Gastroesophageal sphincter (tissue), 4 donors: ENCODE measurements around the gene DLX6. TPM values are rescaled to one million over a fixed set of nuclear protein-coding genes. Genes with fewer than 3 reads are reported as not detected.

Experiments used
- ATAC-seq: fragments of 150-250 bp; one replicate; pipeline ENCODE4 v1.9.1; 2016; ENCODE audit warnings: mild to moderate bottlenecking, moderate library complexity
- H3K27ac ChIP-seq, 4 donors: fragments of 200-600 bp; sonication (generic) in 3 of 4; 1 replicate in 3 of 4; 2 replicates in 1 of 4; pipeline ENCODE4 v1.5.1; 2016 to 2019
- H3K27me3 ChIP-seq: fragments of 200-600 bp; sonication (generic); one replicate; pipeline ENCODE4 v1.5.1; 2019
- H3K36me3 ChIP-seq, 2 donors: fragments of 200-600 bp; sonication (generic); one replicate each; pipeline ENCODE4 v1.5.1; 2019; ENCODE audit warnings: control low read depth in 1 of 2
- H3K4me1 ChIP-seq, 3 donors: fragments of 200-600 bp; sonication (generic); 1 replicate in 2 of 3; 2 replicates in 1 of 3; pipeline ENCODE4 v1.5.1; 2016 to 2019; ENCODE audit warnings: control low read depth in 2 of 3
- H3K4me3 ChIP-seq, 2 donors: fragments of 200-600 bp; sonication (generic); one replicate each; pipeline ENCODE4 v1.5.1; 2019; ENCODE audit warnings: mild to moderate bottlenecking in 1 of 2, moderate library complexity in 1 of 2
- H3K9me3 ChIP-seq, 3 donors: fragments of 200-600 bp; sonication (generic); one replicate each; pipeline ENCODE4 v1.5.1; 2017 to 2019; ENCODE audit warnings: control low read depth in 2 of 3
- EP300 ChIP-seq: sonication (generic); formaldehyde crosslinking; IDR thresholded peaks from one replicate; pipeline ENCODE4 v1.6.1; 2017; ENCODE audit warnings: antibody characterized with exemption, mild to moderate bottlenecking
- POLR2A ChIP-seq, 2 donors: fragments of 450-650 bp; IDR thresholded peaks; one replicate each; pipeline ENCODE4 v1.6.1; 2017; ENCODE audit warnings: antibody characterized with exemption in 2 of 2, mild to moderate bottlenecking in 2 of 2, moderate library complexity in 1 of 2
- POLR2AphosphoS5 ChIP-seq: sonication (generic); formaldehyde crosslinking; IDR thresholded peaks from one replicate; pipeline ENCODE4 v1.6.1; 2017; ENCODE audit warnings: antibody characterized with exemption
- WGBS, 2 donors: methylation state at CpG; one replicate each; pipeline ENCODE4 v1.1.5; 2018; ENCODE audit warnings: low coverage in 1 of 2; 5-methylcytosine and 5-hydroxymethylcytosine counted together
- total RNA-seq, 4 donors: library from RNA; depleted of rRNA; stranded (reverse); fragments of >200 nt; gene quantifications; one replicate each; pipeline ENCODE4 v1.1.0, GENCODE V29; 2016
- TF ChIP-seq, protein P1 (sequence below), 4 experiments: fragments of 200-600 bp in 2 of 4; fragments of 450-650 bp in 2 of 4; sonication (generic) in 1 of 4; IDR thresholded peaks; one replicate each; pipeline ENCODE4 v1.5.1; 2017 to 2019; ENCODE audit warnings: antibody characterized with exemption in 4 of 4, mild to moderate bottlenecking in 2 of 4, moderate library complexity in 2 of 4

Gene DLX6
- total RNA-seq, 4 donors from 2014 or later = 0.12 to 0.13 TPM; not detected in 2

DNA sequence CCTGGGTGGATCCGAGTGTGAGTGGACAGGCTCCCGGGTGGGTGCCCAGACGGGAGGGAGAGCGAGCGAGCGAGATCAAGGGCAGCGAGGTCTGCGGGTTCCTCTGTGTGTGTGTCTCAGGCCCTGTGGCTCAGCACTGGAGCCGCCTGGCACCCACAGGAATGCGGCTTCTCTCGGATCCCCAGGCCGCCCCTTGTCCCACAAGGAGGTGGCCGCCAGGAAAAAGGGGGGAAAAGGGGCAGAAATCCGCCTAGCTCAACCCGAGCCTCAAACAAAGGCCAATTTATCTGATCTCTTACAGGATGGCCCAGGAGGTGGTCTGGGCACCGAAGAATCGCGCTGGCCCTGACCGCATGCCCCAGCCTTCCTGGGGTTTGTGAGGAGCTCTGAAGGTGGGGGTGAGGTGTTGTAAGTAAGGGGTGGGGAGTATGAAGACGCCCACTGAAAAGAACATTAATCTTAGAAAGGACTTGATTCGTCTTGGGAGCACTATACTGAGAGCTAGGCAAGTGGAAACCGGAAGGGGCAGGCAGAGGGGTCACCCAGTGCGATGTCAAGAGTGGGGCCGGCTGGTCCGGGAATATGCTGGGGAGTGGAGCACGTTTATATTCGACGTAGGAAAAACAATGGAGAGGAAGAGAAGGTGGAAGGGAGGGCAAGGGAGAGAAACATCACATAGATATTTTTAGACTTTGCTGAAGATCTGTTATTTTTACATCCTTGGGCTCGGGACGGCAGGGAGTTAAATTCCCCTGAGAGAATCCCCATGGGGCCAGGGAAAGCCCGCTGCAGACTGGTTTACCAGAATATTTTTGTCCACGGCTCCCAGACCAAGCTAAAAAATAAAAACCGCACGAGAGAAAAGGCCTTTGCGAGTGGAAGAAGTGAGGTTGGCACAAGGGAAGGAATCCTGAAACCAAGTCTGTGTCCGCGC is 12.1 kb downstream of the DLX6 start:
- no peak for TF ChIP-seq POLR2A (IDR thresholded peaks at IDR 0.05)
- TF ChIP-seq POLR2AphosphoS5 = no peak
- Histone ChIP-seq H3K4me1 (peaks cover 0 to 47% (median 18%) of the 10 kb centered on the region in 3 donors), H3K27ac (no peak overlapping the region), H3K36me3 (no peaks in the 10 kb centered on the region), H3K4me3 (no peak overlapping the region), H3K9me3 (peaks cover 0 to 6% (median 0%) of the 10 kb centered on the region in 3 donors), H3K27me3 (peaks cover 100% of the 10 kb centered on the region)
- WGBS, 2 donors = 3 to 7% methylated on average over 13 to 24 of the region's 37 CpGs
- ATAC-seq = no peak

DNA sequence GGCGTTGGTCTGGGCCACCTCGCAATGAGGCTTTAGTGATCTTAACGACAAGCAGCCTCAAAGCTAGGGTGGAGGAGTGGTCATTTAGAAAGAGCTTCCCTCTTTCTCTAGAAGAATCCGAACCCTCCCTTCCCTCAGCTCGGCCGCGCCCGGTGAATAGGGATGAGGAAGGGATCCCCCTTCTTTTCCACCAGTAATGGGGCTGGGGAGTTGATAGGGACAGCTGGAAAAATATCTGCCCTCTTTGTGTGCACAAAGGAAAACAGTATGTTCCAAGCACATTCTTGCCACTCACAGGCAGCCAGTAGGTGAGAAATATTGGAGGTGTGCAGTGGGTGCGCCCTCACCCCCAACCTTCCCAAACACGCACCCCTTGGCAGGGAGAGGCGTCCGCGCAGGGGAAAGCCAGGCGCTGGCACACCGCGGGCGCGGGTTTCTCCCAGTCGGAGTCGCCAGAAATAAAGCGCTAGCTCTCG is 12.8 kb downstream of the DLX6 start:
- H3K27ac ChIP-seq = no peak overlapping the region
- peaks cover 0 to 54% (median 21%) of the 10 kb centered on the region in 3 donors for H3K4me1 ChIP-seq
- no peak overlapping the region for H3K4me3 ChIP-seq
- no peak for ATAC-seq
- H3K36me3 ChIP-seq = no peaks in the 10 kb centered on the region
- TF ChIP-seq POLR2A (IDR thresholded peaks at IDR 0.05) = no peak
- TF ChIP-seq, protein P1, sequence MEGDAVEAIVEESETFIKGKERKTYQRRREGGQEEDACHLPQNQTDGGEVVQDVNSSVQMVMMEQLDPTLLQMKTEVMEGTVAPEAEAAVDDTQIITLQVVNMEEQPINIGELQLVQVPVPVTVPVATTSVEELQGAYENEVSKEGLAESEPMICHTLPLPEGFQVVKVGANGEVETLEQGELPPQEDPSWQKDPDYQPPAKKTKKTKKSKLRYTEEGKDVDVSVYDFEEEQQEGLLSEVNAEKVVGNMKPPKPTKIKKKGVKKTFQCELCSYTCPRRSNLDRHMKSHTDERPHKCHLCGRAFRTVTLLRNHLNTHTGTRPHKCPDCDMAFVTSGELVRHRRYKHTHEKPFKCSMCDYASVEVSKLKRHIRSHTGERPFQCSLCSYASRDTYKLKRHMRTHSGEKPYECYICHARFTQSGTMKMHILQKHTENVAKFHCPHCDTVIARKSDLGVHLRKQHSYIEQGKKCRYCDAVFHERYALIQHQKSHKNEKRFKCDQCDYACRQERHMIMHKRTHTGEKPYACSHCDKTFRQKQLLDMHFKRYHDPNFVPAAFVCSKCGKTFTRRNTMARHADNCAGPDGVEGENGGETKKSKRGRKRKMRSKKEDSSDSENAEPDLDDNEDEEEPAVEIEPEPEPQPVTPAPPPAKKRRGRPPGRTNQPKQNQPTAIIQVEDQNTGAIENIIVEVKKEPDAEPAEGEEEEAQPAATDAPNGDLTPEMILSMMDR (IDR thresholded peaks at IDR 0.05) = no peak
- no peak for TF ChIP-seq POLR2AphosphoS5
- no peak for TF ChIP-seq EP300
- H3K9me3 ChIP-seq = peaks cover 0 to 3% (median 0%) of the 10 kb centered on the region in 3 donors
- WGBS, 2 donors = 0 to 3% methylated on average over 4 to 18 of the region's 22 CpGs
- peaks cover 100% of the 10 kb centered on the region for H3K27me3 ChIP-seq

DNA sequence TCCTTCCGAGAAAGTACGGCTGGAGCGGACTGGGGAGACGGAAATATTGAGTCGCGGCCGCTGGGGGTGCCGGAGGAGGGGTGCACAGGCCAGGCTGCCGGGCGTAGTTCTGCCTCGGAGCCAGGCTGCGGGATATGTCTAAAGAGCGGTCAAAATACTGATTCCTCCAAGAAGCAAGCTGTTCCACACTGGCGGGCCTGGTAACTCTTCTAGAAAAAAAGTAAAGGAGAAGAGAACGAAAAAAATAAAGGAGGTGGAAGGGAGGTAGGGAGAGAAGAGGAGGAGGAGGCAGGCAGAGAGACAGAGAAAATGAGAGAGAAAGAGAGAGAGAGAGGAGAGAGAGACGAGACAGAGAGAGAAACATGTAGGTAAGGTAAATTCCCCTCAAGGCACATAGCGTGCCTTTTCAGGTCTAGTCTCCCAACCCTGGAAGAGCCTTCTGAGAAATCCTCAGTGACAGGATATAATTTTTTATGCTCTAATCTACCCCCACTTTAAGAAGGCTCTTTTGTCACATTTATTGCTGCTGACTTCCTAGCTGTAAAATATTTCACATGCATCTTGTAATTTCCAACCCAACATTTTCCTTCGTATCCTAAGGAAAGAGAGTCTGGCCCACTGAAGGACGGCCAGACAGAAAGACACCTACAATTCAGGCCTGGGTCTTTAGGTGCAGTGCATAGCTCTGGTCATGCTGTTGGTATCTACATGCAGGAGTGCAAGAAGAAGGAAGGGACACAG is 13.6 kb downstream of the DLX6 start:
- TF ChIP-seq, protein P1 (IDR thresholded peaks at IDR 0.05) = no peak
- TF ChIP-seq EP300 = no peak
- TF ChIP-seq POLR2AphosphoS5 = no peak
- no peak for TF ChIP-seq POLR2A (IDR thresholded peaks at IDR 0.05)
- Histone ChIP-seq H3K27me3 (peaks cover 100% of the 10 kb centered on the region), H3K4me3 (no peak overlapping the region), H3K4me1 (peaks cover 0 to 62% (median 24%) of the 10 kb centered on the region in 3 donors), H3K27ac (no peak overlapping the region), H3K9me3 (no peaks in the 10 kb centered on the region), H3K36me3 (no peaks in the 10 kb centered on the region)
- 9 to 14% methylated on average over 7 to 9 of the region's 19 CpGs for WGBS, 2 donors
- ATAC-seq = no peak

DNA sequence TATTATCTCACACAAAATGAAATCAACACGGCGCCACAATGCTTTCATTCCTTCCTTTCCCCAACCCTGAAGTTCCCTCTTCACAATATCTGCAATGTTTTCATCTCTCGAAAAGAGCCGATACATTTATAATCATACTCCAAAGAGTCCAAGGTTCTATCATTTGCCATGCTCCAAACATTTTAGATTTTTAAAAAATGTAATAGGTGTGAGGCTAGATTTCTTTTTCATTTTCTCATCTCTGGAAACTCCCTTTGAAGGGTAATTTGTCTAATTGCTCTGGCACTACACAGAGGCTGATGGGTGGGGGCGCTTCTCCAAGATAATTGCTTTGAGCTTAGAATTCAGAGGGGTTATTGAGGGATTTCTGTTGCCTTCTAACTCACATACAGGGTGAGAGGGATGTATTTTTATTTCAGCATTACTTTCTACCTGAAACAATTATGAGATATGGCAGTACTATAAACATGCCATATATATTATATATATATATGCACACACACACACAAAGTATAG is 14.4 kb downstream of the DLX6 start:
- WGBS, 2 donors = 8 to 16% methylated on average over 5 of the region's 5 CpGs
- no peak overlapping the region for H3K4me3 ChIP-seq
- no peak overlapping the region for H3K27ac ChIP-seq
- no peaks in the 10 kb centered on the region for H3K9me3 ChIP-seq
- no peak for TF ChIP-seq POLR2A (IDR thresholded peaks at IDR 0.05)
- no peaks in the 10 kb centered on the region for H3K36me3 ChIP-seq
- peaks cover 100% of the 10 kb centered on the region for H3K27me3 ChIP-seq
- no peak for ATAC-seq
- H3K4me1 ChIP-seq = peaks cover 0 to 70% (median 24%) of the 10 kb centered on the region in 3 donors

DNA sequence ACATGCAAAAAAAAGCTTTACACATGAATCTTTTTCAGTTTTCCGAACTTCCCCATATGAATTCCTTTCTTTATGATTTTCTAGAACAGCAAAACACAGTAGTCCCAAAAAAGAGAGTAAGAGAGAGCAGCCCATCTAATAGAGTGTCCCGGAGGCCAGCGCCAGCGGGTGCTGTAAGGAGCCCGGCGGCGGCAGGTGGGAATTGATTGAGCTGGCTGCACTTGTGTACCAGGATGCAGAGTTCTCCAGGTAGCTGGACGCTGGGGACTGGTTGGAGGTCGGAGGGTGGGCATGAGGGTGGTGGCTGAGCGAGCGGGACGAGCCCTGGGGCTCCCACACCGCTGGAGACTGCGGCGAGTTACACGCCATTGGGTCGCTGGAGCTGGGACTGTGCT is 15.2 kb downstream of the DLX6 start:
- ATAC-seq = no peak
- Histone ChIP-seq H3K27ac (no peak overlapping the region), H3K27me3 (peaks cover 100% of the 10 kb centered on the region), H3K9me3 (no peaks in the 10 kb centered on the region), H3K4me3 (no peak overlapping the region), H3K36me3 (no peaks in the 10 kb centered on the region), H3K4me1 (peaks cover 0 to 78% (median 24%) of the 10 kb centered on the region in 3 donors)
- 7 to 14% methylated on average over 4 to 6 of the region's 17 CpGs for WGBS, 2 donors
- TF ChIP-seq POLR2A (IDR thresholded peaks at IDR 0.05) (no peak), POLR2AphosphoS5 (no peak), EP300 (no peak)
- TF ChIP-seq, protein P1 (IDR thresholded peaks at IDR 0.05) = no peak
